ENCODE results near the gene GPATCH2.
"Not testable (repeated sequence)": the region's sequence is repeated elsewhere in the genome, so short reads cannot be mapped to it uniquely, and the experiment has no call there.

GPATCH2 gene

GRCh38 chr1:217524787-217525520 is 105.9 kb downstream of the GPATCH2 start:
- DNase-seq: no peak

DNA sequence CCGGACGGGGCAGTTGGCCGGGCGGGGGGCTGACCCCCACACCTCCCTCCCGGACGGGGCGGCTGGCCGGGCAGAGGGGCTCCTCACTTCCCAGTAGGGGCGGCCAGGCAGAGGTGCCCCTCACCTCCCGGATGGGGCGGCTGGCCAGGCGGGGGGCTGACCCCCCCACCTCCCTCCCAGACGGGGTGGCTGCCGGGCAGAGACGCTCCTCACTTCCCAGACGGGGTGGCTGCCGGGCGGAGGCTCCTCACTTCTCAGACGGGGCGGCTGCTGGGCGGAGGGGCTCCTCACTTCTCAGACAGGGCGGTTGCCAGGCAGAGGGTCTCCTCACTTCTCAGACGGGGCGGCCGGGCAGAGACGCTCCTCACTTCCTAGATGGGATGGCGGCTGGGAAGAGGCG is 107.0 kb downstream of the GPATCH2 start:
- DNase-seq: not testable (repeated sequence)

DNA sequence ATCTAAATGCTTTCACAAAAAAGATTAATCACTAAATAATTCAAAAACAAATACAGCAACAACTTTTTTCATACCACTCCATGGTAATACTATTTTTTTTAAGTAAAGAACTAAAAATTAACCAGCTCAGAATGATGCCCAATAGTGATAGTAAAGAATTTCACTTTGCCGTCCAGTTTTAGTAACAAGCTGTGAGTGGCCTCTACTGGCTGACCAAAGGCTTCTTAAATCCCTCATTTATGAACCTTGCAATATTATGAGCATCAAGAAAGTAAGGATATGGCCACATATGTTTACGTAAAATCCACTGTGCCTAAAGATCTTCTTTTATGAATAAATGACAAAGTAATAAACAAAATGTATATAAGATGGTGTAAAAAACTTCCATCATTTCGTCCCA is 108.6 kb downstream of the GPATCH2 start:
- DNase-seq: no peak

DNA sequence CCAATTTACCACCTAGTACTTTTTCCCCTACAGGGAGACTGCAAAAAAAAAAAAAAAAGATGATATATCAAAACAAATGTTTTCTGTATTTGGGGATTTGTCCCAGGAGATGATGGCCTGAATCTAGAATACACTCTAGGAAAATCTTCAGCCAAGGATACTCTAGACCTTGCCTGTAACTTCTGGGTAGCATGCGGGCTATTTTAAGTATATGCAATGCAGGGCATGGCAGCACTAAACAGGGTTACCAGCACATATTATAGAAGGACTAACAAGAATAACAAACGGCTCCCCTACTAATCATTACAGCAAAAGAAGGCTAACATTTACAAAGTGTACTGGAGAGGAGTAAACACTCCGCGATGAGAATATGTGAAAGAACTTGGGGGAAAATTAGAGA is 109.6 kb downstream of the GPATCH2 start:
- DNase-seq: no peak

- no peak for DNase-seq
These were observed 124.0 kb downstream of the GPATCH2 start for GRCh38 chr1:217506878-217507277.

DNA sequence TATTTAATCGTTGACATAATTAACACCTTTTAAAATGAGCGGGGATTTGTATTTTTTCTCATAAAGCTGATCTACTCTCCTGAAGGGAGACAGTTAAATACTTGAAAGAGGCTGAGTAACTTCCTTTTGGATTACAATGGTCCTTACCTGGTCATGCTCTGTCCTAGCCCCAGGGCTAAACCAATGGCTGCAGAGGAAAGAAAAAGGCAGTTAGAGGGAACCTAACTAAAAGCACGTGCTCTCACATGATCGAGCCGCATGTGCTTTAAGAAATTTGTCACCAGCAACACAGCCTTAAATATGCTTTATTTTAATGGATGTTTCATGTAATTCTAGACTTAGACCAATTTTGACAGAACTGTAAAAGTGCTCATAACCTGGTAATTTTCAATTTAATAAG is 132.7 kb downstream of the GPATCH2 start:
- no peak for DNase-seq

- DNase-seq: no peak
These were observed 135.6 kb downstream of the GPATCH2 start for GRCh38 chr1:217495249-217495648.

GRCh38 chr1:217494767-217495166 is 136.1 kb downstream of the GPATCH2 start:
- DNase-seq: no peak

- DNase-seq: no peak
These were observed 137.6 kb downstream of the GPATCH2 start for GRCh38 chr1:217493290-217493689.

GRCh38 chr1:217484871-217485270 is 146.0 kb downstream of the GPATCH2 start:
- no peak for DNase-seq

- no peak for DNase-seq
These were observed 148.4 kb downstream of the GPATCH2 start for GRCh38 chr1:217482356-217483102.

GRCh38 chr1:217478450-217478849 is 152.4 kb downstream of the GPATCH2 start:
- no peak for DNase-seq

- no peak for DNase-seq
These were observed 158.0 kb downstream of the GPATCH2 start for GRCh38 chr1:217472915-217473314.

DNA sequence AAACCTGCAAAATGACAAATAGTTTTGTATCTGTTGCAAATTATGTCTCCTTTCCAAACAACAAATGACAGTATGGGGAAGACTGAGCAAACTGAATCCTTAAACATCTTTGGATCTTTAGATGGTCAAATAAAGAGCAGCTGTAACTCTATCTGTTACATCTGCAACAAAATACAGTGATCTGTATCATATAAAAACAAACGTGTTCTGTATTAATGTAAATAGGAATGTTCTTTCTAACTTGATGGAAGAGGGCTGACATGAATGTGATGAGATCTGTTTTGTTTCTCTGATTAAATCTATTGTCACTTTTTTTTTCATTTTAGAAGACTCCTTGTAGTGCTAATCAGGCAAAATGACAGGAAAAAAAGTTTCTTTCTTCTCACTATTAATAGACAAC is 159.5 kb downstream of the GPATCH2 start:
- DNase-seq: no peak

- DNase-seq: no peak
These were observed 160.9 kb downstream of the GPATCH2 start for GRCh38 chr1:217469983-217470382.

- DNase-seq: no peak
These were observed 165.8 kb downstream of the GPATCH2 start for GRCh38 chr1:217465102-217465501.

DNA sequence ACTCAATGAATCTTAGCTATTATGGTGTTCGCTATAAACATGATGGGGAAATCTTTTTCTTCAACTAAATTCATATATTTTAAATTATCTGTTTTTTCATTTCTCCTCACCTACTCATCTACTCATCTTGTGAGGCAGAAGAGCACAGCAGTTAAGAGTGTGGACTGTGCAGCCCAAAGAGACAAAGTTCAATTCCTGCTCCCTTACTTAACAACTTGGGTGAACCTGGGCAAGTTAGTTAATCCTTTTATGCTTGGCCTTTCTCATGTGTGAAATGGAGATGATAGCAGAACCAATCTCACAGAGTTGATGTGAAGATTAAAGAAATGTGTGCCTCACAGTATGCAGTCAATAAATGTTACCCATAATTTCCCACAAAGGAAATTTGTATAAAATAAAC is 168.2 kb downstream of the GPATCH2 start:
- no peak for DNase-seq

GRCh38 chr1:217462159-217462558 is 168.7 kb downstream of the GPATCH2 start:
- DNase-seq: no peak

- DNase-seq: no peak
These were observed 173.9 kb downstream of the GPATCH2 start for GRCh38 chr1:217457016-217457415.

DNA sequence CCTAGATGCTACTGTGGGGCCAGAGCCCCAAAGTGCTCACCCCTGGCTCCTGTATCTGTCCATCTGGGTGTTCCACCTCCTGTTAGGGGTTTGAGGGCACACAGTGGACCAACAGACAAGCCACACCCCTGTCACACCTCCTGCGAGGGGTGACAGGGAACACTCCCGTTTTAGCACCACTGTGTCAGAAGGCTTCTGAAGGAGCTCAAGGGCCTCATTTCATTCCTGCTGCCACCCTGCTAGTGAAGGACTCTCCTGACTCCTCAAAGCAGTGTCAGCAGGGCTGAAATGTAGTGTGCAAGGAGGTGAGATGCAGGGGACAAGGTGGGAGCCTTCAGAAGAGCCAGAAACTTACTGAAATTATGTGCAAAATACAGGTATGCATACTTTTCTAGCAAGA is 174.6 kb downstream of the GPATCH2 start:
- no peak for DNase-seq

DNA sequence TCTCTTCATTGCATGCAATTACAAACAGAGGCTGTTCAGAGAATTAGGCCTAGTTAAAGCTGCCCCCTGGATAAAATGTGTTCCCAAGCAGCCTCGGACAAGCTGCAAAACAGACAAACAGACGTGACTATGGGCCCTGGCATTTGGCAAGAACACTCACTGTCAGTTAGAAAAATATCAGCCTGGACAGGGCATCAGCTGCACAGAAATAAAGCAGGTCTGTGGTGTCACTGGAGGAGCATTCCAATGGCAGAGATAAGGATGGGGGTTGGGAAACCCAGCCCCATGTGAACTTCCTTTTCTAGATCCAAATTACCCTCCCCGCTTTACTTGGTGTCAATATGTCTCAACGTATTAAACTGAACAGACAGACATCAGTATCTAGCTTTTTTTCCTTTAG is 177.1 kb downstream of the GPATCH2 start:
- no peak for DNase-seq

DNA sequence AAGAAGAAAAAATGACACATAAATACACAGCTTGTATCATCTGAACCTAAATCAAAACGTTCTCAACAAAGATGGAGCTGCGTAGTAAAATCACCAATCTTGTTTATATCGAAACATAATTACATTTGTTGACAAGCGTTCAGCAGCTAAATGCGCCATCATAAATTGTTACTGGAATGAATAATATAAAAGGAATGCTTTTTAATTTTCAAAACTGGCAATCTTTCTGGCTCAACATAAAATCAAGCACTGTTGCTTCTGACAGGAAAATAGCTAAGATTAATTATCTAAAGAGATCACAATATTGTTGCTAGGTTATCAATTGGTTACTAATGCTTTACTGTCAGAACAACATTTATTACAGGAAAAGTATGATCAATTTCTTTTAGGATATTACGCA is 181.5 kb downstream of the GPATCH2 start:
- DNase-seq: no peak

GRCh38 chr1:217443845-217444244 is 187.0 kb downstream of the GPATCH2 start:
- no peak for DNase-seq

- no peak for DNase-seq
These were observed 193.5 kb downstream of the GPATCH2 start for GRCh38 chr1:217437376-217437775.

- DNase-seq: no peak
These were observed 195.7 kb downstream of the GPATCH2 start for GRCh38 chr1:217435204-217435603.
